ENCODE data around the gene SKP2.

GRCh38 chr5:36168737-36169136, 16.8 kb downstream of the SKP2 start:
- TF ChIP-seq CTCF (IDR thresholded peaks at IDR 0.05) (no peak), POLR2A (IDR thresholded peaks at IDR 0.05) (no peak)
